Upper lobe of left lung (tissue), 4 donors: ENCODE results near the gene TTC3.

Experiments
- CTCF ChIP-seq, 6 experiments: fragments of 450-650 bp in 4 of 6; fragments of 200-600 bp in 2 of 6; sonication (generic) in 2 of 6; IDR thresholded peaks; one replicate each; pipeline ENCODE4 v1.5.1; 2016 to 2019; ENCODE audit warnings: antibody characterized with exemption in 6 of 6
- EP300 ChIP-seq, 4 donors: sonication (generic); formaldehyde crosslinking; IDR thresholded peaks; one replicate each; pipeline ENCODE4 v1.5.1; 2017; ENCODE audit warnings: antibody characterized with exemption in 4 of 4, control low read depth in 2 of 4
- POLR2A ChIP-seq, 4 donors: fragments of 450-650 bp; IDR thresholded peaks; one replicate each; pipeline ENCODE4 v1.5.1; 2016 to 2017; ENCODE audit warnings: antibody characterized with exemption in 4 of 4, mild to moderate bottlenecking in 2 of 4
- POLR2AphosphoS5 ChIP-seq, 2 donors: sonication (generic); formaldehyde crosslinking; IDR thresholded peaks; one replicate each; pipeline ENCODE4 v1.5.1; 2017; ENCODE audit warnings: antibody characterized with exemption in 2 of 2

- no peak for TF ChIP-seq CTCF (IDR thresholded peaks at IDR 0.05)
- no peak for TF ChIP-seq EP300 (IDR thresholded peaks at IDR 0.05)
- TF ChIP-seq POLR2A (IDR thresholded peaks at IDR 0.05): no peak
- no peak for TF ChIP-seq POLR2AphosphoS5 (IDR thresholded peaks at IDR 0.05)
These were observed 9.9 kb downstream of the TTC3 start for GRCh38 chr21:37082856-37083528.
